NCI-H510A treated with DMSO at 0.1 percent for 48 hours (cell line): ENCODE results near the gene EXOG.

Experiments
- DNase-seq: peaks from one replicate; lab custom pipeline; 2025; lab: John Stamatoyannopoulos, UW

EXOG gene

DNA sequence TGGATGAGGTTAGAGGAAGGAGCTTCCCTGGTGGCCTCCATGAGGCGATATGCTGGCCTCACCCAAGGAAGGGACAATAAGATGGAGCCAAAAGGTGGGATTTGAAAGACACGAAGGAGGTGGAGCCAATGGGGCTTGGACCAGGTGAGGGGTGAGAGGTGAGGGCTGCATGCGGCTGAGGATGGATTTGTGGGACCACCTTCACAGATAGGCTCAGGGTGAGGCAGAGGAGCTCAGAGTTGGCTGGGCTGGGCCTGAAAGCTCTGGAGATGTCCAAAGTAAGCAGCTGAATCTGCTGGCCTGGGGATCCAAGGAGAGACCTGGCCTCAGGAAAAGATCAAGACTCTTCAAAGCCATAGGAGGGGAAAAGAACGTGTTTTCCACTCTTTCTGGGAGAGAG, 49.8 kb downstream of the EXOG start:
- DNase-seq: no peak

DNA sequence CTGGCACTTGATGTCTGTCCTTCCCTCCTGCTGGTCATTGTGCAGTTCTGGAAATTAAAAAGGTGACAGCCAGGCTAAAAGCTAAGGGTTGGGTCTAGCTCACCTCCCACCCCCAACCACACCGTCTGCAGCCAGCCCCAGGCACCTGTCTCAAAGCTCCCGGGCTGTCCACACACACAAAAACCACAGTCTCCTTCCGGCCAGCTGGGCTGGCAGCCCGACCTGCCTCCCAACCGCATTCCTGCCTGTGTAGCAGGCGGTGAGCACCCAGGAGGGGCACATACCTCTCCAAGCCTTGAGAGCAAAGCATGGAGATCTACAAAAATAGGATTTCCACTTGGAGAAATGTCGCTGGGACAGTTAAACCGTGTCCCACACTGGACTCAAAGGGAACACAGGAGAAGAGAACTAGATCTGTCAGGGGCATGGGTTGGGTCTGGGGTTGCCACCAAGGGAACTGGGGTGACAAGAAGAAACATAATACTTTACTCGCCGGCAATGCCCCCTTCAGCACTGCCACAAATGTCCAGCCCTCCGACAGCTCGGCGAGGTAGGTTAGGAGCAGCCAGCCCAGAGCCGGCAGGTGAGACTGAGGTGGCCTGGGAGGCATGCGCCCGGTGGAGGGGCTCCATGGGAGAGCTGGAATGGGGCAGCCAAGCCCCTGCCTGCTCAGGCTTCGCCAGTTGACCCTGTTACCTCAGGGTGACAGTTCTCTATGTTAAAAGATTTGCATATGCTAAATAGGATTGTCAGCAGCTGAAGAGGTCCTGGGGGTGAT, 52.2 kb downstream of the EXOG start:
- DNase-seq: no peak

DNA sequence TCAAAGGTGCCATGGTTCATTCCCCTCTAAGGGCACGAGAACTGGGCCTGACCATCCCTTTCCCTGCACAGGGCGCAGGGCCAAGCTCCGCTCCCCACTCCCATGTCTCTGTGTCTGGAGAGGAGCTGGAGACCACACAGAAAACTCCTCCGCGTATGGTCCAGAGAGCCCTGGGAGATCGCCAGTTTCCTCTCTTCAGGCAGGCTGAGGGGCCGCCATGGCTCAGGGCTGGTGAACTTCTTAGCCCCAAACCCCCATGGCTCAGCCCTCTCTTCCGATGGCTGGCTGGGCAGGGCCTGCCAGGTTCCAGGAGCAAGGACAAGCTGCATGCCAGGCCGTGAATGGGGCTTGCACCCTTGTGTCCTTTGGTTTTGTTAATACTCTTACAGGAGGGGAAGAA, 52.9 kb downstream of the EXOG start:
- no peak for DNase-seq

GRCh38 chr3:38549486-38549885, 53.3 kb downstream of the EXOG start:
- no peak for DNase-seq

DNA sequence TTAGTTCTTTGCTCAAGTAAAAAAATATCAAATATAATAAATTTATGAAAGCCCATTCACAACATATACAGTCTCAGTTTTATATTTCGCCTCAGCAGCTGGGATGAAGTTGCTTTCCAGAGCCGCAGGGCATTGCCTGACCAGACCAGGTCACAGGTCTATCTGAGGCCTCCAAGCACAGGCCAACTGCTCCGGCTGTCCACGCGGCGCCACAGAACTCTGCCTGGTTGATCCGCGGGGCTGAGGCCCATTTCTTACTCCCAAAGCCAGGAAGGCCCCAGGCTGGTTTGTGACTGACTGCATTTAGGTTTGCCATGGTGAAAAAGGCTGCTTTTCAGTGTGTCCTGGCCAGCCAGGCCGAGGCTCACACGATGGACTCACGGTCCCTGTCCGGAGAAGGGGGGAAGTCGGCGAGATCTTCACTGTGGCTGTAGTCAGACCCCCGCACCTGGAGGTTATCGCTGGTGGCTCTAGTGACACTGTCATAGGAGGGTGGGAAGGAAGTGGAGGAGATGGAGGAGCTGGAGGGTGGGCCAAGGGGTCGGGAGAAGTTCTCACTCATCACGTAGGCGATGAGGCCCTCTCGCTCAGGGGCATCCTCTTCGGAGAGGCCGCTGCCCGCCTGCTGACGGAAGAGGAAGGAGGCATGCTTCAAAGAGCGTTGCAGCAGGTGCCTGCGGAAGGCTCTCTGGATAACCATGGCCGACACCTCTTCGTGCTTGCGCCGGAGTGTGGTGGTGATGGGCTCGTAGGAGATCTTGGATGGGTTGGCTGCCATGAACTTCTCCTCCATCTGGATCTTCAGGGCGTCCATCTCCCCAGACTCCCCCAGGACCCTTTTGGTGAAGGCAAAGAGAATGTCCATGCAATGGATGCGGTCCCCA, 54.1 kb downstream of the EXOG start:
- DNase-seq: no peak

- no peak for DNase-seq
Observed at GRCh38 chr3:38551026-38551832, 55.1 kb downstream of the EXOG start.

DNA sequence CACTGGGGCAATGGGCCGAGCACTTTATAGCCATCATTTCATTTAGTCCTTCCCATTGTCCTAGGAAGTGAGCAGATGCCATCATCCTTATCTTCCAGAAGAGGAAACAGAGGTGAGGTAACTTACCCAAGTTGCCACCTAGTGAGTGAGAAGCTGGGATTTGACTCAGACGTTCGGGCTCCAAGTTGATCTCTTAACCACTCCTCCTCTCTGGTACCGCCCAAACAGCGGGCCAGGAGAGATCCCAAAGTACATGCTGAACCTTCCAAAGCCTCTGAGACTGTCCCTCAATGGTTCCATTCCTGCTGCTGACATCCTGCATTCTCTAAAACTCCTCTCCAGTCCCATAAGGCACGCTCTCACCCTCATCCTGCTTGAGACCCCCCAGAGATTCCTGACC, 56.2 kb downstream of the EXOG start:
- DNase-seq: no peak

- DNase-seq: no peak
Observed at GRCh38 chr3:38553071-38553470, 56.9 kb downstream of the EXOG start.

- no peak for DNase-seq
Observed at GRCh38 chr3:38554127-38554827, 58.1 kb downstream of the EXOG start.

DNA sequence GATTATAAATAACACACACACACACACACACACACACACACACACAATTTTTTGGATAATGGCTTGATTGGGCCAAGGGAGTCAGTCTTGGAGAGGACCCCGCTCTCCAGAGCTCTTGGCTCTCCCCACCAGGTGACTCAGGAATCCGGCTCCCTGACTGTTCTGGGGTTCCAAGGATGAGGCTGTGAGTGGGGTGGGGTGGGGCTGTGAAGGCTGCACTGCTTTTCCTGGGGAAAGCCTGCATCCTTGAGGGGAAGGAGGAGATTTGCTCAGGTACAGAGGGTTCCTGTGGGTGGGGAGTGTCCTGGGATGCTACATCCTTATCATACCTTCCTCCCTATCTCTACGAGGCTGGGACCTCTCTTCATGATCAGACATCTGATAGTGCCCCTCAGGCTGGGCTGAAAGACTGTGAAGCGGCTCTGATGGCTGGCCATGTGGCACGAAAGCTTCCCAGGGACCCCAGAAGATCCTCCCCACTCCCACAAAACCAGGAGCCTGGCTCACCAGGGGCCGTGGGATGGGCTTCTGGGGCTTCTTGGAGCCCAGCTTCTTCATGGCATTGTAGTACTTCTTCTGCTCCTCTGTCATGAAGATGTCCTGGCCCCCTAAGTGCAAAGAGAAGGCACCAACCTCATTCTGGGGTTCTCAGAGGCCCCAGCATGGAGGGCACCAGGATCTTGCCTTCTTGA, 59.2 kb downstream of the EXOG start:
- DNase-seq: no peak

DNA sequence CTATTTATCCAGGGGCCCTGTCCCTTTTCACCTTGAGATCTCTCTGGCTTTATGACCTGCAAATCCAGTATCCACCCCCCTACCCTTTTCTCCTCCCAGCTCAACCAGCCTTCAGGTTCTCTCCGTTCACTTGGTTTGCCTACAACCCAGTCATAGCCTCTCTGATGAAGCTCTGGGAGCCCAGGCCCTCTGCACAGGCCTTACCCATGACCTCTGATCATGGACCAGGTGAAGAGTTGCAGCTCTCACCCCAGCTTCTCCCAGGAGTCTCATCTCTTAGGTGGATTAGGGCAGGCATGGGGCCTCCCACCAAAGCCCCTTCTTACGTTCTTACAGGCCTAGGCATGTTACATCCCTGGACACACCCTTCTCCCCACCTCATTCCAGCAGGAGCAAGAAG, 59.8 kb downstream of the EXOG start:
- no peak for DNase-seq

DNA sequence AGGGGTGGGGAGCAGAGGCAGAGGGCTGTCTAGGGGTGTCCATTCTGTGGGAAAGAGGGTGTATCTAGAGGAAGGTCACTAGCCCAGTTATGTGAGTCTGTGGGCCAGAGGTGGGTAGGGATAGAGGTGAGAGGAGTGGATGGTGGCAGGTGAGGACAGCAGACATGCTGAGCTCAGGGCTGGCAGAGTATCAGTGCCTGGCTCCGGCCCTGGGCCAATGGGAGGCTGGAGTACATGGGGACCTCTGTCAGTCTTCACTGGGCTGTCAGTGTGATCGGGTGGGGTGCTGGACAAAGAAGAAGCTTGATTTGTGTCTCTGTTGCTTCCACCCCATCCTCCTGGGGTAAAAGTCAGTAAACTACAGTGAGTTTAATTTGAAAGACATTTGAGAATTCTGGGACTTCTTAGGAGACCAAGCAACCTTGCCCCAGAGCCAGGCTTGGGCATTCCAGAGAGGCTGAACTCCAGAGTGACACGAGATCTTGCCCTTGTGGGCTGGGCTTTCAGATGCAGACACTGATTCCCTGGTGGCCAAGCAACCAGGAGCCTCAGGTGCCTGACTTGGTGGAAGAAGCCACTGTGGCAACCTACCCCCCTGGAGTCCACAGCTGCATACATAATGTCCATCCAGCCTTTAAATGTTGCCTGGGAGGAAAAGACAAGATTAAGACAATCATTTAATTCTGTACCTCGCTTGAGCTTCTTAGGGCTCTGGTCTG, 60.7 kb downstream of the EXOG start:
- DNase-seq: no peak

GRCh38 chr3:38558864-38559263, 62.7 kb downstream of the EXOG start:
- no peak for DNase-seq

- no peak for DNase-seq
Observed at GRCh38 chr3:38560284-38560683, 64.1 kb downstream of the EXOG start.

GRCh38 chr3:38560996-38561717, 65.0 kb downstream of the EXOG start:
- no peak for DNase-seq

DNA sequence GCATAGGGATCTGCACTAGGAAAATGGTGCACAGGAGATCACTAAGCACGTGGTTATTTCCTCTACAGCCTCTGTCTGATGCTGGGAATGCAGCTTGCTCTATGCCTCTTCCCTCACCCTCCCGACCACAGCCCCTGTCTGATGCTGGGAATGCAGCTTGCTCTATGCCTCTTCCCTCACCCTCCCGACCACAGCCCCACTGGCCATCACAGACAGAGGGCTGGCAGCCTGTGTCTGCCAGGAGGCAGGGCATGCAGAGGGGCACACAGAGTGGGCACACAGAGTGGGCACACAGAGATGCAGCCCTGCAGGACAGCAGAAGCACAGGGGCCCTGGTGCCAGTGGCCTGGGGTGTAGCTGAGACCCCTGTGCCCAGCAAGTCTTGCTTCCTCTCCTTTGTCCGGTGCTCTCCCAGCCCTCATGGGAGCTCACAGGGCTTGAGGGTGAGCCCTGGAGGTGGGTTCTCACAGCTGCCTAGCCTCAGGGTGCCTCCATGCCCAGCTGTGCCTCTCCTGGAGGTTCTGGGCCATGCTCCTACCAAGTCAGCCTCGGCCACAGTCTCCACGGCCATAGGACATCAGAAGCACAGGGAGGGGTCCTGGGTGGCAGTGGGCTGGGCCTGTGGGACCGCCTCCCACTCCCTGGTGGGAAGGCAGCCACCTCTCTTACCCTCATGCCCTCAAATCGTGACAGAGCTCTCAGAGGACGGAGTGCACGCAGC, 65.8 kb downstream of the EXOG start:
- no peak for DNase-seq

- DNase-seq: no peak
Observed at GRCh38 chr3:38562467-38562925, 66.4 kb downstream of the EXOG start.

GRCh38 chr3:38563070-38563885, 67.1 kb downstream of the EXOG start:
- no peak for DNase-seq
